IMR-90 (cell line): Measurements from ENCODE around the gene GIT2. TPM values are rescaled to one million over a fixed set of nuclear protein-coding genes. Genes with fewer than 3 reads are reported as not detected.

Source experiments
- ATAC-seq: fragments of 200-7000 bp; cut with Tn5 transposase; 2 replicates; pipeline ENCODE4 v1.9.1; 2020; ENCODE audit warnings: low read depth, mild to moderate bottlenecking, moderate library complexity
- BruUV-seq: library from RNA; stranded (reverse); fragments of 400-500 nt; replicated peaks from 2 replicates; lab custom pipeline; 2021; lab: Mats Ljungman, UMichigan
- CTCF ChIA-PET: fragments of 300-600 bp; formaldehyde crosslinking; extraction: SDS; loops from one replicate; lab custom pipeline; 2021; ENCODE audit warnings: antibody characterized with exemption; lab: Yijun Ruan, JAX
- POLR2A ChIA-PET: fragments of 300-600 bp; sonication (Branson Sonifier 250); formaldehyde crosslinking; loops from one replicate; lab custom pipeline; 2022; ENCODE audit warnings: antibody characterized with exemption; ENCODE audit not compliant: unreplicated experiment; lab: Charles Lee
- DNase-seq: peaks from one replicate; pipeline ENCODE4 v3.0.0; 2013
- H2AFZ ChIP-seq: replicated peaks from 2 replicates; pipeline ENCODE3; 2013; ENCODE audit warnings: low read length, mild to moderate bottlenecking; ENCODE audit not compliant: poor library complexity
- H2AK5ac ChIP-seq: 2 replicates; pipeline ENCODE4 v1.6.1; 2013; ENCODE audit warnings: low read depth, low read length, inconsistent platforms
- H2AK9ac ChIP-seq: replicated peaks from 2 replicates; pipeline ENCODE3; 2013; ENCODE audit warnings: mild to moderate bottlenecking, low read depth, low read length, moderate library complexity; ENCODE audit not compliant: poor library complexity
- H2BK120ac ChIP-seq: 2 replicates; pipeline ENCODE4 v1.6.1; 2013; ENCODE audit warnings: low read depth, low read length, inconsistent platforms
- H2BK15ac ChIP-seq: 3 replicates; pipeline ENCODE4 v1.6.1; 2013; ENCODE audit warnings: low read depth, low read length, inconsistent platforms
- H2BK20ac ChIP-seq: 2 replicates; pipeline ENCODE4 v1.6.1; 2013; ENCODE audit warnings: low read depth, mild to moderate bottlenecking, inconsistent platforms, low read length, moderate library complexity
- H2BK5ac ChIP-seq: 2 replicates; pipeline ENCODE4 v1.6.1; 2013; ENCODE audit warnings: mild to moderate bottlenecking, low read depth, low read length, inconsistent platforms; ENCODE audit not compliant: poor library complexity, severe bottlenecking
- H3K14ac ChIP-seq: replicated peaks from 2 replicates; pipeline ENCODE4 v1.6.1; 2013; ENCODE audit warnings: low read depth, low read length, inconsistent platforms
- H3K18ac ChIP-seq: 2 replicates; pipeline ENCODE4 v1.6.1; 2013; ENCODE audit warnings: low read depth, low read length, control low read depth
- H3K23ac ChIP-seq: 2 replicates; pipeline ENCODE4 v1.6.1; 2013; ENCODE audit warnings: low read depth, low read length, inconsistent platforms
- H3K27ac ChIP-seq: 2 replicates; pipeline ENCODE4 v1.5.1; 2013; ENCODE audit warnings: mild to moderate bottlenecking, control low read depth, low read length; ENCODE audit not compliant: insufficient read depth
- H3K27me3 ChIP-seq: 2 replicates; pipeline ENCODE4 v1.6.1; 2013; ENCODE audit warnings: low read length; ENCODE audit not compliant: control insufficient read depth, insufficient read depth
- H3K36me3 ChIP-seq: 2 replicates; pipeline ENCODE4 v1.6.1; 2013; ENCODE audit warnings: low read length, mixed read lengths; ENCODE audit not compliant: control insufficient read depth, insufficient read depth
- H3K4ac ChIP-seq: 2 replicates; pipeline ENCODE4 v1.6.1; 2013; ENCODE audit warnings: low read depth, low read length, inconsistent platforms
- H3K4me1 ChIP-seq: 2 replicates; pipeline ENCODE4 v1.6.1; 2013; ENCODE audit warnings: low read length, mixed read lengths; ENCODE audit not compliant: control insufficient read depth, insufficient read depth
- H3K4me2 ChIP-seq: 2 replicates; pipeline ENCODE4 v1.6.1; 2013; ENCODE audit warnings: low read depth, mild to moderate bottlenecking, control low read depth, low read length, moderate library complexity
- H3K4me3 ChIP-seq: 2 replicates; pipeline ENCODE4 v1.5.1; 2013; ENCODE audit warnings: low read depth, mild to moderate bottlenecking, control low read depth, low read length, moderate library complexity; ENCODE audit not compliant: insufficient read depth
- H3K56ac ChIP-seq: 2 replicates; pipeline ENCODE4 v1.6.1; 2013; ENCODE audit warnings: low read length, inconsistent platforms; ENCODE audit not compliant: insufficient read depth; ENCODE audit errors: extremely low read depth
- H3K79me1 ChIP-seq, 2 experiments: 2 replicates each; pipeline ENCODE4 v1.6.1; 2013; ENCODE audit warnings: low read length in 2 of 2, inconsistent platforms in 1 of 2, low read depth in 1 of 2
- H3K9ac ChIP-seq: 2 replicates; pipeline ENCODE4 v1.6.1; 2013; ENCODE audit warnings: low read depth, low read length, control low read depth
- H3K9me1 ChIP-seq: 2 replicates; pipeline ENCODE4 v1.6.1; 2013; ENCODE audit warnings: low read length, inconsistent platforms; ENCODE audit not compliant: insufficient read depth
- H3K9me3 ChIP-seq: 2 replicates; pipeline ENCODE4 v1.6.1; 2013; ENCODE audit warnings: low read length; ENCODE audit not compliant: control insufficient read depth, insufficient read depth
- H4K20me1 ChIP-seq: 2 replicates; pipeline ENCODE4 v1.6.1; 2013; ENCODE audit warnings: low read length, inconsistent platforms; ENCODE audit not compliant: insufficient read depth
- H4K5ac ChIP-seq: 2 replicates; pipeline ENCODE4 v1.6.1; 2013; ENCODE audit warnings: mild to moderate bottlenecking, low read depth, low read length, control low read depth
- H4K8ac ChIP-seq, 2 experiments: 2 replicates each; pipeline ENCODE4 v1.6.1; 2013; ENCODE audit warnings: low read depth in 2 of 2, low read length in 2 of 2, control low read depth in 1 of 2, inconsistent platforms in 1 of 2
- H4K91ac ChIP-seq: 2 replicates; pipeline ENCODE4 v1.6.1; 2013; ENCODE audit warnings: low read depth, low read length, inconsistent platforms; ENCODE audit not compliant: insufficient read depth
- CHD1 ChIP-seq: IDR thresholded peaks from 2 replicates; pipeline ENCODE4 v1.6.1; 2012; ENCODE audit warnings: low read depth, low read length, improper control_type of control experiment
- FOS ChIP-seq: fragments of 150-350 bp; IDR thresholded peaks from 2 replicates; pipeline ENCODE4 v1.6.1; 2016; ENCODE audit warnings: low read depth, low read length
- MAZ ChIP-seq: IDR thresholded peaks from 2 replicates; pipeline ENCODE4 v1.6.1; 2012; ENCODE audit warnings: low read depth, mild to moderate bottlenecking, low read length, improper control_type of control experiment, moderate library complexity, borderline replicate concordance
- MXI1 ChIP-seq: IDR thresholded peaks from 2 replicates; pipeline ENCODE4 v1.6.1; 2012; ENCODE audit warnings: low read depth, mild to moderate bottlenecking, low read length, moderate library complexity, borderline replicate concordance
- NFE2L2 ChIP-seq: fragments of 150-350 bp; IDR thresholded peaks from 2 replicates; pipeline ENCODE4 v1.6.1; 2016; ENCODE audit warnings: low read depth, mild to moderate bottlenecking, low read length
- POLR2A ChIP-seq: IDR thresholded peaks from 2 replicates; pipeline ENCODE4 v1.6.1; 2012; ENCODE audit warnings: mild to moderate bottlenecking, low read depth, low read length
- RFX5 ChIP-seq: IDR thresholded peaks from 2 replicates; pipeline ENCODE4 v1.8.0; 2012; ENCODE audit warnings: low read depth, mild to moderate bottlenecking, low read length, moderate library complexity
- WGBS, 2 experiments: methylation state at CpG; one replicate each; pipeline versions ENCODE4 v1.1.5 to v1.1.7; 2013; ENCODE audit warnings: missing lambda C conversion rate in 2 of 2; ENCODE audit not compliant: insufficient read length in 1 of 2; ENCODE audit errors: extremely low coverage in 2 of 2; 5-methylcytosine and 5-hydroxymethylcytosine counted together
- dilution Hi-C: fragments of 300-500 bp; cut with HindIII; formaldehyde crosslinking; loops from one replicate; pipeline ENCODE4 v1.14.3; 2018; ENCODE audit warnings: low sequenced_read_pairs; ENCODE audit not compliant: unreplicated experiment
- in situ Hi-C: fragments of 300-500 bp; cut with MboI; formaldehyde crosslinking; loops from 3 replicates; pipeline ENCODE4 v1.14.3; 2019; ENCODE audit warnings: low sequenced_read_pairs, inconsistent platforms, mixed read lengths
- intact Hi-C: fragments of 100-400 bp; cut with micrococcal nuclease; formaldehyde crosslinking; loops from 2 replicates; pipeline ENCODE4 v1.10.0; 2022
- polyA plus RNA-seq, 3 experiments: library from polyadenylated mRNA; depleted of rRNA; stranded (reverse); fragments of >200 nt; gene quantifications; 2 replicates each; pipeline ENCODE4 v1.2.3, GENCODE V29; 2012; ENCODE audit warnings: low replicate concordance in 1 of 3
- total RNA-seq: library from RNA; depleted of rRNA; stranded (reverse); fragments of >200 nt; gene quantifications from 2 replicates; pipeline ENCODE4 v1.2.3, GENCODE V29; 2012

GIT2 gene
- total and polyA plus RNA-seq, 2 of the 4 experiments (the other 2 are of a cell fraction) = 48.0 to 71.9 TPM

DNA sequence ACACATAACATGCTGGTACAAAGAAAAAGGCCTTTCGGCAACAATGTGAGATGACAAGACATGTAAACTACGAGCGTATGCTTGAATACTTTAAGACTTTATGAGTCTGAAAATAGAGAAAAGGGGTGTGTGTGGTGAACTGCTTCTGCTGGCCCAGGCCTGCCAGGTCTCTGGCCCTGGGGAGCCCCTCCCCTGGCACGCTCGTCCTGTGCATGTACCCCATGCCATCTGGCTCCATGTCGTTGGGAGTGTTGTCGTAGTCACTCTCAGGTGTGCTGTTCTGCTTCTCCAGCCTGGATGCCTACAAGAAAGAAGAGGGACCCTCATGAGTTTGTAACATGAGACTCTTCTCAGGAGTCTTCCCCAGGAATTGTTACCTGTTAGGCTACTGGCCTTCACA is 57.2 kb downstream of the GIT2 start:
- no peaks in the 10 kb centered on the region for H4K20me1 ChIP-seq
- POLR2A ChIA-PET = no interaction called here
- no TSS peak for BruUV-seq
- no peak overlapping the region for H2AFZ ChIP-seq
- ATAC-seq (no peak), DNase-seq (no peak)
- H3K9me3 ChIP-seq = no peaks in the 10 kb centered on the region
- H3K23ac ChIP-seq = no peak overlapping the region
- no peak overlapping the region for H2BK20ac ChIP-seq
- no peak overlapping the region for H2BK15ac ChIP-seq
- H3K18ac ChIP-seq = no peak overlapping the region
- no peak overlapping the region for H2AK9ac ChIP-seq
- H2BK5ac ChIP-seq = no peak overlapping the region
- in situ Hi-C loops = no loop called here
- peaks cover 6% of the 10 kb centered on the region for H3K4me1 ChIP-seq
- H3K36me3 ChIP-seq = peaks cover 28% of the 10 kb centered on the region
- 100% methylated on average over 2 of the region's 7 CpGs; no CpG with 5 or more reads in 1 of the 2 experiments for WGBS, 2 experiments
- H3K14ac ChIP-seq = no peak overlapping the region
- CTCF ChIA-PET = no interaction called here
- H4K91ac ChIP-seq = no peak overlapping the region
- H3K27ac ChIP-seq = no peak overlapping the region
- intact Hi-C loops = no loop called here
- no peak overlapping the region for H2AK5ac ChIP-seq
- H3K79me1 ChIP-seq = peaks cover 2 to 40% of the 10 kb centered on the region in 2 experiments; a peak in 3 of 4 replicates
- H3K56ac ChIP-seq = no peak overlapping the region
- peaks cover 20% of the 10 kb centered on the region for H3K9me1 ChIP-seq
- H2BK120ac ChIP-seq = no peak overlapping the region
- H3K4me2 ChIP-seq = no peak overlapping the region
- H4K8ac ChIP-seq = no peak overlapping the region
- no peak overlapping the region for H3K4me3 ChIP-seq
- no peak overlapping the region for H4K5ac ChIP-seq
- no peak overlapping the region for H3K9ac ChIP-seq
- dilution Hi-C loops = no loop called here
- H3K4ac ChIP-seq = no peak overlapping the region
- no peak for TF ChIP-seq RFX5
- no peak for TF ChIP-seq POLR2A
- no peak for TF ChIP-seq MXI1
- TF ChIP-seq NFE2L2 = no peak
- TF ChIP-seq CHD1 = no peak
- TF ChIP-seq MAZ = no peak
- TF ChIP-seq FOS = no peak
- H3K27me3 ChIP-seq = no peaks in the 10 kb centered on the region
